ENCODE measurements around the gene COCH. TPM values are rescaled to one million over a fixed set of nuclear protein-coding genes. Genes with fewer than 3 reads are reported as not detected.

COCH gene
- total RNA-seq, 2 experiments from 2014 or later = 2.2 to 2.8 TPM

DNA sequence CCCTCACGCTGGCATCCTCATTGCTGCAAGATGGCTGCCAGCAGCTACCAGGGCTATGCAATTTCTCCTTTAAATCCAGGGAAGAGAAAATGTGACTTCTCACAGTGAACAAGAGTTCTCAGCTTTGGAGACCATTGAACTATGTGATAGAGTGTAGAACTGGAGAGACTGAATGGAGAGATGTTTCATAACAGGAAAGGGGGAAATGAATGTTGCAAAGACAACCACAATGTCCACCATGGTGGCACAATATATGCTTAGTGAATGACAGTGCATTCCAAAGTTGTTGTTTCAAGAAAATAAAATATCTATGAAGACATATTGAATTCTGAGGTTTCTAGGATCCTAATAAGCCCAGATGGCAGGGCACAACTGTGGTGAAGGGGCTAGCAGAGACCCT, 13.2 kb upstream of the COCH start:
- no peaks in the 10 kb centered on the region for H3K4me1 Mint-ChIP-seq
- no peak overlapping the region for H3K4me3 Mint-ChIP-seq
- H3K36me3 Mint-ChIP-seq = no peaks in the 10 kb centered on the region
- H3K27ac Mint-ChIP-seq = no peak overlapping the region
- peaks cover 42% of the 10 kb centered on the region for H3K27me3 Mint-ChIP-seq
- POLR2A ChIA-PET = no interaction called here
- ATAC-seq (ENCODE audit: low read depth) (no peak), DNase-seq (no peak)
- no peaks in the 10 kb centered on the region for H3K9me3 Mint-ChIP-seq

DNA sequence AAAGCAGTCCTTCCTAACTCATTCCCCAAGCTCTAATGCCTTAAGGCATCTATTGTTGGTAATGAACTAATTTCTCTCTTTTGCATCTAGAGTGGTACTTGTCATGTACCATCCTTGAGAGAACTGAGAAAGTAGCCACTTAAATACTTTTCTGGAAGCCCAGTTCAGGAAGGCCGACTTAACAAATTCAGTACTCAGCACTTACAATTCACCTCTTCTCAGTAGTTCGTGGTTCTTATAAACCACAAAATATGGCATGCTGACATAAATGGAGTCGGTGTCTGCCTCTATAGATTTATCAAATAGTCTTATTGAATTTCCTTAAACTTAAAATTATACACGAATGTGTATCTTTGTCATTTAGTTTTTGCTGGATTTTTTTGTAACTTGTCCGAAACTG, 9.4 kb upstream of the COCH start:
- Mint-ChIP-seq H3K27me3 (peaks cover 51% of the 10 kb centered on the region), H3K4me1 (no peaks in the 10 kb centered on the region), H3K27ac (no peak overlapping the region), H3K9me3 (no peaks in the 10 kb centered on the region), H3K4me3 (no peak overlapping the region), H3K36me3 (no peaks in the 10 kb centered on the region)
- ATAC-seq (ENCODE audit: low read depth) = no peak
- POLR2A ChIA-PET = no interaction called here
- DNase-seq = no peak

DNA sequence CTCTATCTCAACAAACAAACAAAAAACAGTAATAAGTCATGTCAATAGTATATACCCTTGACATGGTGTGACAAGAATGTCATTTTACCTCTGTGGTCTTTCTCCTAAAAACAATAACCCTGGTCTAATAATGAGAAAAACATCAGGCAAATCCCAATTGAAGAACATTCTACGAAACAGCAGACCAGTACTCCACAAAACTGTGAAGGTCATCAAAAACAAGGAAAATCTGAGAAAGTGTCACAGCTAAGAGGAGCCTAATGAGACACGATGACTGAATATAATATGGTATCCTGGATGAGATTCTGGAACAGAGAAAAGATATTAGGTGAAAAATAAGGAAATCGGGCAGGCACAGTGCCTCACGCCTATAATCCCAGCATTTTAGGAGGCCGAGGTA, 5.6 kb upstream of the COCH start:
- no peak overlapping the region for H3K4me3 Mint-ChIP-seq
- ATAC-seq (ENCODE audit: low read depth) = no peak

DNA sequence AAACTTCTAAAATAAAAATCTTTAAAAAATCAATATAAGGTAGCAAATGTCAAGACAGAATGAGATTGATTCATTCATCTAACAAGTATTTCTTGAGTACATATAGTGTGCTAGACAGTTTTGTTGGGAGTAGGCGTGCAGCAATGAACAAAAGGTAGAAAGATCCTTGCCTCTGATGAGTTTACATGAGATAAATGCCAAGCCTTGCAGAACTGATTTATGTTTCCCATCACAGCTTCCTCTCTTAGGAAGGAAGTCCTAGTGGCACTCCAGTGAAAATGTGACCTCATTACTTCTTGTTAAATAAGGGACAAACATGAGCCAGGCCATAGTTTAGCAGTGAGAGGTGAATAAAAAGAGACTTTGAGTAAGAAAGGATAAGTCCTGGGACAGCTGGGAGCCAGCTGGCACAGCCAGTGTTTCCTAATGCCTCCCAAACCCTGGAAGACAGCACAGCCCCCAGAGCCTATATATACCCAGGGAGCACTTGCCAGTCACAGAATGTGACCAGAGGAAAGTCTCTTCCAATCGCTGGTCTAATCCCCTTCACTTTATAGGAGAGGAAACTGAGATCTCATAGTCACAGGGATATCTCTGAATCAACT, 4.7 kb upstream of the COCH start:
- H3K9me3 Mint-ChIP-seq = no peaks in the 10 kb centered on the region
- no peaks in the 10 kb centered on the region for H3K36me3 Mint-ChIP-seq
- POLR2A ChIA-PET = no interaction called here
- DNase-seq = no peak
- H3K27me3 Mint-ChIP-seq = peaks cover 54% of the 10 kb centered on the region
- peaks cover 5% of the 10 kb centered on the region for H3K4me1 Mint-ChIP-seq
- H3K27ac Mint-ChIP-seq = no peak overlapping the region
- H3K4me3 Mint-ChIP-seq = no peak overlapping the region
- no peak for ATAC-seq (ENCODE audit: low read depth)

More for the DNA sequence above, 5.6 kb upstream of the COCH start:
- H3K27ac Mint-ChIP-seq = no peak overlapping the region
- peaks cover 58% of the 10 kb centered on the region for H3K27me3 Mint-ChIP-seq
- no peak for DNase-seq
- peaks cover 5% of the 10 kb centered on the region for H3K4me1 Mint-ChIP-seq
- H3K9me3 Mint-ChIP-seq = no peaks in the 10 kb centered on the region
- POLR2A ChIA-PET = no interaction called here
- H3K36me3 Mint-ChIP-seq = no peaks in the 10 kb centered on the region

DNA sequence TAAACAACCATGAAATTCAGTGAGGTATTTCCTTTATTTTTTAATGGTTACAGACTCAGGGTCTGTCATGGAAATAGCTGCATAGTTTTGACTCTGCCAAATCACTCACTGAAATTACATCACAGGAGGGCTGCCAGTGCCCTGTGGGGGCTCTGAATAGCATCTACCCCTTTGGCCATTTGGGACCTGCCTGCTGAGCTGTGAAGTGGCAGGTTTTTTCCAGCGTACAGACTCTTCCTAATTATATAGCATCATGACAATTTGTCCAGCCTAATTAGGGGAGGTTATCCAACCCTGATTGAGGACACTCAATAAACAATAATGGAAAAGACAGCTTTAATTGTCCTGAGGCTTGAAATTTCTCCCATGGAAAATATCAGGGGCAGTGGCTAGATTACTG, 1.8 kb upstream of the COCH start:
- peaks cover 56% of the 10 kb centered on the region for H3K27me3 Mint-ChIP-seq
- H3K9me3 Mint-ChIP-seq = no peaks in the 10 kb centered on the region
- ATAC-seq (ENCODE audit: low read depth) (no peak), DNase-seq (no peak)
- no peak overlapping the region for H3K4me3 Mint-ChIP-seq
- H3K36me3 Mint-ChIP-seq = peaks cover 2% of the 10 kb centered on the region
- POLR2A ChIA-PET = no interaction called here
- peaks cover 12% of the 10 kb centered on the region for H3K4me1 Mint-ChIP-seq
- H3K27ac Mint-ChIP-seq = no peak overlapping the region

DNA sequence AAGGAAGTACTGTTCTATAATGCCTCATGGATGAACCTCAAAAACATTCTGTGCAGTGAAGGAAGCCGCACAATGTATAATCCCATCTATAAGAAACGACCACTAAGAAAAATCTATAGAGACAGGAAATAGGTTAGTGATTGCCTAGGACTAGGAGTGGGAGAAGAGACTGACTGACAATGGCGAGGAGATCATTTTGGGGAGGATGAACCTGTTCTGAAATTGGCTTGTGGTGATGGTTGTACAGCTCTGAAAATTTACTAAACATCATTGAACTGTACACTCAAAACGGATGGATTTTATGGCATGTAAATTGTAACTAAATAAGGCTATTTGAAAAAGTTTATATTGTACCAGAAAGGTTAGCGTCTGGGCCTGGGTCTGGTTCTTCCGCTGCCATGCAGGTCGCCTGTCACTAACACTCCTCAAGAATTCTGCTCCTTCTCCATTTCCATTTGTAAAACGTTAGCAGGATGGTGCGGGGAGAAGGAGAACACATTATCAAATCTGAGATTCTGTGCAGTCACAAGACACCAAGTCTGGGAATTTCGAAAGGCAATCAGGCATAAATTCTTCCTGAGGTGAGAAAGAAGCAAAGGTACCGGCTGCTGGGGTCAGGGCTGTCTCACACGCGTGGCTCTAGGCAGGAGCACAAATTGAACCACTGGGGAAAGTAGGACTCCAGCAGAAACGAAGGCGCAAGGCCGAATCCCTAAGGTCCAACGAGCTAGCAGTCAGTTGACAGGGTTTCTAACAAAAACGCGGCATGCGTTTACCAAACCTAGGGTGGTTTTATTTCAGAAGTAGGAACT, 845 bp upstream of the COCH start:
- POLR2A ChIA-PET = interaction anchor here (0.6 kb wide), 1 partner anchor 56 kb away, joined by 3 read pairs; no protein-coding TSS in a partner anchor
- DNase-seq = no peak
- peak overlapping the region; percentile 64 for H3K4me3 Mint-ChIP-seq
- no peak for ATAC-seq (ENCODE audit: low read depth)
- H3K27me3 Mint-ChIP-seq = peaks cover 54% of the 10 kb centered on the region
- no peaks in the 10 kb centered on the region for H3K9me3 Mint-ChIP-seq
- H3K36me3 Mint-ChIP-seq = peaks cover 2% of the 10 kb centered on the region
- H3K4me1 Mint-ChIP-seq = peaks cover 12% of the 10 kb centered on the region
- H3K27ac Mint-ChIP-seq = no peak overlapping the region

DNA sequence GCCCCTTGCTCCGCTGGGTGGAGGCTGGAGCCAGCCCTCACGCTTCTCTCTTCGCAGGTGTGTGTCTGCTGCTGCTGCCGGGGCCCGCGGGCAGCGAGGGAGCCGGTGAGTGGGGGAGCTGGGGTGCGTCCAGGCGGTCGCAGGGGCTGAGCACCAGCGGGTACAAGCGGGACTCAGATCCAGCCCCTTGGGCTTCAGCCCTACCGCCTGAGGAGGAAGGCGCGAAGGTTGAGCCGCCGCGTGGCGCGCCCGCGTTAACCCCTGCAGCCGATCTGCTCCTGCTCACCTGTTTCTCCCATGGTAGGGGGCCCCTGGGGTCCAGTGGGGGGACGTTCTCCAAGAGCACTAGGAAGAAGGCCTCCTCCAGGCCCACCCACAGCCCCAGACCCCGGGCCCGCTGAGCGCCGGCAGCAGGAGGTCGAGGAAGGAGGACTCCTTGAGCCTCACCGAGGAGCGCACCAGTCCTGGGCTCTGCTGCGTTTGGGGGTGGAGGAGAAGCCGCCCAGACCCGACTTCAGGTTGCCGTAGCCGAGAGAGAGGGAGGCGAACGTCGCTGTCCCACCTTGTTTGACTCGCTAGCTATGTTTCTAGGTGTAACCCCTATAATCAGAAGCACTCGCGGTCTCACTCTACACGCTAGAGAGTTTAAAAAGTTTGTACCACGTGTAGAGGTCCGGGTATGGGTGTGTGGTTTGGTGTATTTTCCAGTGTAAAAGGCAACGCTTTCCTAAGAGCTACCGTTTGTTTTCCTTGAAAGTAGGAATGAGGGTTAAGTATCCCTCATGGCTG, 834 bp downstream of the COCH start:
- H3K9me3 Mint-ChIP-seq = no peaks in the 10 kb centered on the region
- H3K27ac Mint-ChIP-seq = no peak overlapping the region
- peaks cover 12% of the 10 kb centered on the region for H3K4me1 Mint-ChIP-seq
- ATAC-seq (ENCODE audit: low read depth) (peak; percentile 22), DNase-seq (no peak)
- H3K27me3 Mint-ChIP-seq = peaks cover 44% of the 10 kb centered on the region
- POLR2A ChIA-PET = no interaction called here
- peak overlapping the region; percentile 84 for H3K4me3 Mint-ChIP-seq
- peaks cover 2% of the 10 kb centered on the region for H3K36me3 Mint-ChIP-seq

DNA sequence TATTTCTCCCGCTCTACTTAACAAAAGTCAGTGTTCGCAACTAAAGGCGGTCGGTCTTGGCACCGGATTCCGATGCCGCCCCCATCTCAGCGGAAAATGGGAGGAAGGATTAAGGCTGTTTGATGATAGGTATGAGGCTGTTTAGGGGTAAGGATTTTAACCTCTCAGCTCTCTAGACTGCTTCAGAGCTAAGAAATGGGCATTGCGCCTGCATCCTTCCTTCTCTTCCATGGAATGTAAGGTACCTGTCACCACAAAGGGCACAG, 1.4 kb downstream of the COCH start:
- no peak overlapping the region for H3K27ac Mint-ChIP-seq
- H3K4me3 Mint-ChIP-seq = peak overlapping the region; percentile 84
- no peak for ATAC-seq (ENCODE audit: low read depth)
- POLR2A ChIA-PET = no interaction called here
- H3K9me3 Mint-ChIP-seq = no peaks in the 10 kb centered on the region
- H3K4me1 Mint-ChIP-seq = peaks cover 12% of the 10 kb centered on the region
- peaks cover 40% of the 10 kb centered on the region for H3K27me3 Mint-ChIP-seq
- DNase-seq = no peak
- H3K36me3 Mint-ChIP-seq = peaks cover 2% of the 10 kb centered on the region

DNA sequence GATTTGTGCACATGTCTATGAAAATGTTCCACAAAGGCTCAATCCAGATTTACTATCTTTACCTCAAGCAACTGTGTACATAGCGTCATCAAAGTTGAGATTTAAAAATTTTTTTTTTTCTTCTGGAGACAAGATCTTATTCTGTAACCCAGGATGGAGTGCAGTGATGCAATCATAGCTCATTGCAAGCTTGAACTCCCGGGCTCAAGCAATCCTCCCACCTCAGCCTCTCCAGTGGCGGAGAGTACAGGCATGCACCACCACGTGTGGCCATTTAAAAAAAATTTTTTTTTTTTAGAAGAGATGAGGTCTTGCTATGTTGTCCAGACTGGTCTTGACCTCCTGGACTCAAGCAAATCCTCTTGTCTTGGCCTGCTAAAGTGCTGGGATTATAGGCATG, 2.3 kb downstream of the COCH start:
- ATAC-seq (ENCODE audit: low read depth) (no peak), DNase-seq (no peak)
- no peak overlapping the region for H3K27ac Mint-ChIP-seq
- no peak overlapping the region for H3K4me3 Mint-ChIP-seq
- POLR2A ChIA-PET = no interaction called here
- H3K27me3 Mint-ChIP-seq = peaks cover 36% of the 10 kb centered on the region
- peaks cover 2% of the 10 kb centered on the region for H3K36me3 Mint-ChIP-seq
- no peaks in the 10 kb centered on the region for H3K9me3 Mint-ChIP-seq
- peaks cover 12% of the 10 kb centered on the region for H3K4me1 Mint-ChIP-seq

DNA sequence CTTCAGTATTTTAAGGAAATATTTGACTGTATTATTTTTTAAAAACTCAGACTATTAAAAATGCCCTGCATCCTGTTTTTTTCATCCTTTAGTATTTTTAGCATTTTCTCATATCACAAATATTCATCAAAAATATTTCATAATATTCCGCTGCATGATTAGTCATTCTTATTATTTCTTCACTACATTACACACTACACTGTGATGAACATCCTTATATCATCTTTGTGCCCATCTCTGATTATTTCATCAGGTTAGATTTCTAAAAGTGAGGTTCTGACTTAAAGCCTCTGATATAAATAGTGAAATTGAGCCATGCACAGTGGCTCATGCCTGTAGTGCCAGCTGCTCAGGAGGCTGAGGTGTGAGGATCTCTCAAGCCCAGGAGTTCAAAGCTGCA, 8.1 kb downstream of the COCH start:
- Mint-ChIP-seq H3K27ac (no peak overlapping the region), H3K4me1 (peaks cover 2% of the 10 kb centered on the region), H3K36me3 (no peaks in the 10 kb centered on the region), H3K9me3 (no peaks in the 10 kb centered on the region), H3K4me3 (no peak overlapping the region), H3K27me3 (no peaks in the 10 kb centered on the region)
- POLR2A ChIA-PET = no interaction called here
- ATAC-seq (ENCODE audit: low read depth) = no peak
- no peak for DNase-seq

DNA sequence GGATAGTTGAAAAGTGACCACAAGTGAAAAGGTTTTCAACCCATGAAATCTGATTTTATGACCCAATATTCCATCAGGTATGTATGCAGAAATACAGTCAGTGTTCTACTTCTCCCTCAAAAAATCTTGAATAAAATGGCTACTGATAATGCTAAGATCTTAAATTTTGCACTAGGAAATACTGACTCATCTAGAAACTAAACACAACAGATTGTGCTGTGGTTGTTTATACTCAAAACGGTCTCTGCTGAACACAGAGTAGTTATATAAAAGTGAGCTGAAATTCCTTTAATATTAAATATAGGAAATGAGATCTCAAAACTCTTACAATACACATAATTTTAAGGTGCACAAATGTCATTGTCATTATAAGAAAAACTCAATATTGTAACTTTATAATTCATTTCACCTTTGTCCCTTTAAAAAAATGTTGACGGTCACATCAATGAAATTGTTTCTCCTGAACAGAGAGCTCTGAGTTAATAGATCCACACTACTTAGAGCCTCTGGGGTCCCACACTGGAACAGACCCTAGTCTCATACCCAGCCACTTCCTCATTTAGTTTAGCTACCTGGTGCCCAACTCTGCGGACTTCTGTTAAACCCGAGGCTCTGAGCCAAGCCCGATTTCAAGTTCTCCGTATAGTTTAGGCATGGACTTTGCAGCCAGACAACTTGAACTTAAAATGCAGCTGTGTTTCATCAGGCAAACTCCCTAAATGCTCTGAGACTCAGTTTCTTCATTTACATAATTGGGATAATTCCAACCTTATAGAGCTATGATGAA, 9.3 kb downstream of the COCH start:
- Mint-ChIP-seq H3K9me3 (no peaks in the 10 kb centered on the region), H3K27me3 (no peaks in the 10 kb centered on the region), H3K27ac (no peak overlapping the region), H3K36me3 (no peaks in the 10 kb centered on the region), H3K4me3 (no peak overlapping the region), H3K4me1 (peaks cover 2% of the 10 kb centered on the region)
- POLR2A ChIA-PET = no interaction called here
- DNase-seq = no peak
- ATAC-seq (ENCODE audit: low read depth) = no peak

DNA sequence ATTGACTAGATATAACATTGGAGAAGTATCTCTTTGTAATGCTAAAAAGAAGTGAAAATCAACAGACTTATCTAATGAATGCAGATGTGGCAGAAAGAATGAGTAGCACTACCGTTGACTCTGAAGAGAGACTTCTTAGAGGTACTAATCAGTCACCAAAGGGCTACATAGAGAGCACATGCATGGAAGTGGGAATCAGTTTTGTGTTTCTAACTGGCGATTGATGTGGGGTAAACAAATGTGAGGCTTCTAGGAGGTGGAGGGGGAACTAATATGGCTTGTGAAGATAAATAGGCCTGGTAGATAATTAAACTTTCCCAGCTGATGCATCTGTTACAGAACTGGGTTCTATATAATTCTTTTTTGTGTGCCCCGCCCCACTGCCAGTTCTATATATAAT, 10.5 kb downstream of the COCH start:
- ATAC-seq (ENCODE audit: low read depth) (no peak), DNase-seq (no peak)
- Mint-ChIP-seq H3K4me3 (no peak overlapping the region), H3K36me3 (no peaks in the 10 kb centered on the region), H3K9me3 (no peaks in the 10 kb centered on the region), H3K27ac (no peak overlapping the region), H3K4me1 (peaks cover 2% of the 10 kb centered on the region), H3K27me3 (no peaks in the 10 kb centered on the region)
- POLR2A ChIA-PET = no interaction called here

DNA sequence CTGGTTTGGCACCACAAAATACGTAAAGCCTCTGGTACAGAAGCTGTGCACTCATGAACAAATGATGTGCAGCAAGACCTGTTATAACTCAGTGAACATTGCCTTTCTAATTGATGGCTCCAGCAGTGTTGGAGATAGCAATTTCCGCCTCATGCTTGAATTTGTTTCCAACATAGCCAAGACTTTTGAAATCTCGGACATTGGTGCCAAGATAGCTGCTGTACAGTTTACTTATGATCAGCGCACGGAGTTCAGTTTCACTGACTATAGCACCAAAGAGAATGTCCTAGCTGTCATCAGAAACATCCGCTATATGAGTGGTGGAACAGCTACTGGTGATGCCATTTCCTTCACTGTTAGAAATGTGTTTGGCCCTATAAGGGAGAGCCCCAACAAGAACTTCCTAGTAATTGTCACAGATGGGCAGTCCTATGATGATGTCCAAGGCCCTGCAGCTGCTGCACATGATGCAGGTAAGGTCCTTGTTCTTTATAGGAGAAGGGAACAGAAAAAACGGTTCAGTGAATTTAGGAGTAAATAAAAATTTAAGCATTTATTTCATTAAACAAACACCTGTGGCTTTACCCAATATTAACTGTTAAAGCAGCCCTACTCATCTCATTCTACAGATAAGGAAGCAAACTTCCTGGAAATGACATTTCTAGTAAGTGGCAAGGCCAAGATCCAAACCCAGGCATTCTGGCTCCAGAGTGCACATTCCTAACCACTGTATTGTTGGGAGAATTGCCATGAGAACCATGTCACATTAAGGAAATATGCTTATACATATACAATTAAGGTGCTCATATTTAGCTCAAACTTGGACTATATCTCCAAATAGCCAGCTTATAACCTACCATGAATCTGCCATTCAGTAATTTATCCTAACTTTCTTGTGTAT, 11.7 kb downstream of the COCH start:
- Mint-ChIP-seq H3K36me3 (no peaks in the 10 kb centered on the region), H3K4me3 (no peak overlapping the region)

More for the DNA sequence above, 11.7 kb downstream of the COCH start:
- H3K27me3 Mint-ChIP-seq = no peaks in the 10 kb centered on the region
- no peak overlapping the region for H3K27ac Mint-ChIP-seq
- H3K4me1 Mint-ChIP-seq = peaks cover 2% of the 10 kb centered on the region
- ATAC-seq (ENCODE audit: low read depth) (no peak), DNase-seq (no peak)
- H3K9me3 Mint-ChIP-seq = no peaks in the 10 kb centered on the region
- POLR2A ChIA-PET = no interaction called here
